Natural killer cell (primary cell): ENCODE results near the gene MCRIP2. TPM values are rescaled to one million over a fixed set of nuclear protein-coding genes. Genes with fewer than 3 reads are reported as not detected.

ENCODE experiments used
- ATAC-seq, 3 donors: fragments of 150-1000 bp in 2 of 3; fragments of 200-7000 bp in 1 of 3; cut with Tn5 transposase; 1 replicate in 1 of 3; 2 replicates in 2 of 3; pipeline ENCODE4 v1.10.0; 2021; ENCODE audit warnings: mild to moderate bottlenecking in 2 of 3, moderate library complexity in 2 of 3
- DNase-seq, 2 donors: peaks; one replicate each; pipeline versions ENCODE4 v3.0.0 to v3.0.0-alpha.2; 2013 to 2021; ENCODE audit warnings: mixed read lengths in 1 of 2
- H3K27ac ChIP-seq: one replicate; pipeline ENCODE4 v1.5.1; 2013; ENCODE audit warnings: mild to moderate bottlenecking, low read length
- H3K27me3 ChIP-seq: one replicate; pipeline ENCODE4 v1.6.1; 2013; ENCODE audit warnings: low read length; ENCODE audit not compliant: control insufficient read depth, insufficient read depth
- H3K36me3 ChIP-seq: one replicate; pipeline ENCODE4 v1.6.1; 2013; ENCODE audit warnings: low read length; ENCODE audit not compliant: control insufficient read depth, insufficient read depth
- H3K4me1 ChIP-seq: one replicate; pipeline ENCODE4 v1.6.1; 2013; ENCODE audit warnings: low read length; ENCODE audit not compliant: control insufficient read depth, insufficient read depth
- H3K4me3 ChIP-seq: one replicate; pipeline ENCODE4 v1.5.1; 2013; ENCODE audit warnings: low read length
- H3K9me3 ChIP-seq: one replicate; pipeline ENCODE4 v1.6.1; 2013; ENCODE audit warnings: low read length; ENCODE audit not compliant: control insufficient read depth, insufficient read depth
- H3K27ac Mint-ChIP-seq, 2 donors: one replicate each; pipeline ENCODE4 v1.8.0; 2022; ENCODE audit warnings: mild to moderate bottlenecking in 2 of 2, mixed read lengths in 2 of 2, moderate library complexity in 1 of 2
- H3K27me3 Mint-ChIP-seq, 2 donors: one replicate each; pipeline ENCODE4 v1.8.0; 2022; ENCODE audit warnings: low read depth in 2 of 2, mixed read lengths in 2 of 2
- H3K36me3 Mint-ChIP-seq: one replicate; pipeline ENCODE4 v1.8.0; 2022; ENCODE audit warnings: mixed read lengths
- H3K4me1 Mint-ChIP-seq, 2 donors: one replicate each; pipeline ENCODE4 v1.8.0; 2022; ENCODE audit warnings: mixed read lengths in 2 of 2
- H3K4me3 Mint-ChIP-seq: one replicate; pipeline ENCODE4 v1.8.0; 2022; ENCODE audit warnings: mild to moderate bottlenecking, moderate library complexity, mixed read lengths
- H3K9me3 Mint-ChIP-seq, 2 donors: one replicate each; pipeline ENCODE4 v1.8.0; 2022; ENCODE audit warnings: mixed read lengths in 2 of 2
- WGBS: methylation state at CpG from one replicate; pipeline ENCODE4 v1.1.7; 2013; ENCODE audit warnings: missing lambda C conversion rate; ENCODE audit not compliant: insufficient coverage; 5-methylcytosine and 5-hydroxymethylcytosine counted together
- intact Hi-C: fragments of 100-400 bp; cut with micrococcal nuclease; formaldehyde crosslinking; loops from one replicate; pipeline ENCODE4 v1.14.2; 2022
- total RNA-seq, 4 donors: library from RNA; stranded (reverse); fragments of 120-200 nt in 1 of 4; gene quantifications; one replicate each; pipeline versions ENCODE4 v1.2.3 to v1.2.4, GENCODE V29; 2013 to 2022
- TF ChIP-seq, protein P1 (sequence below): fragments of 200-600 bp; IDR thresholded peaks from one replicate; pipeline ENCODE4 v1.8.0; 2022; ENCODE audit warnings: antibody characterized with exemption

MCRIP2 gene
- total RNA-seq, 3 donors from 2014 or later (not counting 1 experiment from before 2014, with no cell fraction given), result 11.3 to 17.4 (median 15.7) TPM

DNA sequence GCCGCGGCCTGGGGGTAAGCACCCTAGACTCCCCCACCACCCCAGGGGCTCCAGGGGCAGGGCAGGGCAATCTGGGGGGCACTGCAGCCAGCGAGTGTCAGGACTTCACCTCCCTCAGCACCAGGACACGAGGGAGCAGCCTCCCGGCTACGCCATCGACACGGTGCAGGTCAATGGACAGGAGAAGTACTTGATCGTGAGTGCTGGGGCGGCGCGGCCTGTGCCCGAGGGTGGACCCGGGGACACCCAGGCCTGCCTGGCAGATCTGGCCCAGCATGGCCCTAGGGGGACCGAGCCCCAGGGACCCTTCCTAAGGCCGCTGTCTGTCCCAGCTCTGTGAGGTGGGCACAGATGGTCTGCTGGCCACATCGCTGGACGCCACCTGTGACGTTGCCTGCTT lies 30.7 kb downstream of the MCRIP2 start:
- peaks cover 3% of the 10 kb centered on the region for H3K27me3 ChIP-seq
- H3K27me3 Mint-ChIP-seq, result no peaks in the 10 kb centered on the region
- no peak overlapping the region for H3K27ac Mint-ChIP-seq
- no peak overlapping the region for H3K27ac ChIP-seq
- ATAC-seq (no peak), DNase-seq (no peak)
- H3K4me1 ChIP-seq, result peaks cover 29% of the 10 kb centered on the region
- intact Hi-C loops, result no loop called here
- no peaks in the 10 kb centered on the region for H3K9me3 ChIP-seq
- 99% methylated on average over 19 of the region's 19 CpGs for WGBS
- peaks cover 0 to 12% of the 10 kb centered on the region in 2 donors for H3K4me1 Mint-ChIP-seq
- H3K36me3 Mint-ChIP-seq, result no peaks in the 10 kb centered on the region
- H3K4me3 Mint-ChIP-seq, result no peak overlapping the region
- H3K36me3 ChIP-seq, result peaks cover 31% of the 10 kb centered on the region
- no peaks in the 10 kb centered on the region for H3K9me3 Mint-ChIP-seq
- TF ChIP-seq, protein P1, sequence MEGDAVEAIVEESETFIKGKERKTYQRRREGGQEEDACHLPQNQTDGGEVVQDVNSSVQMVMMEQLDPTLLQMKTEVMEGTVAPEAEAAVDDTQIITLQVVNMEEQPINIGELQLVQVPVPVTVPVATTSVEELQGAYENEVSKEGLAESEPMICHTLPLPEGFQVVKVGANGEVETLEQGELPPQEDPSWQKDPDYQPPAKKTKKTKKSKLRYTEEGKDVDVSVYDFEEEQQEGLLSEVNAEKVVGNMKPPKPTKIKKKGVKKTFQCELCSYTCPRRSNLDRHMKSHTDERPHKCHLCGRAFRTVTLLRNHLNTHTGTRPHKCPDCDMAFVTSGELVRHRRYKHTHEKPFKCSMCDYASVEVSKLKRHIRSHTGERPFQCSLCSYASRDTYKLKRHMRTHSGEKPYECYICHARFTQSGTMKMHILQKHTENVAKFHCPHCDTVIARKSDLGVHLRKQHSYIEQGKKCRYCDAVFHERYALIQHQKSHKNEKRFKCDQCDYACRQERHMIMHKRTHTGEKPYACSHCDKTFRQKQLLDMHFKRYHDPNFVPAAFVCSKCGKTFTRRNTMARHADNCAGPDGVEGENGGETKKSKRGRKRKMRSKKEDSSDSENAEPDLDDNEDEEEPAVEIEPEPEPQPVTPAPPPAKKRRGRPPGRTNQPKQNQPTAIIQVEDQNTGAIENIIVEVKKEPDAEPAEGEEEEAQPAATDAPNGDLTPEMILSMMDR, result no peak
- no peak overlapping the region for H3K4me3 ChIP-seq

DNA sequence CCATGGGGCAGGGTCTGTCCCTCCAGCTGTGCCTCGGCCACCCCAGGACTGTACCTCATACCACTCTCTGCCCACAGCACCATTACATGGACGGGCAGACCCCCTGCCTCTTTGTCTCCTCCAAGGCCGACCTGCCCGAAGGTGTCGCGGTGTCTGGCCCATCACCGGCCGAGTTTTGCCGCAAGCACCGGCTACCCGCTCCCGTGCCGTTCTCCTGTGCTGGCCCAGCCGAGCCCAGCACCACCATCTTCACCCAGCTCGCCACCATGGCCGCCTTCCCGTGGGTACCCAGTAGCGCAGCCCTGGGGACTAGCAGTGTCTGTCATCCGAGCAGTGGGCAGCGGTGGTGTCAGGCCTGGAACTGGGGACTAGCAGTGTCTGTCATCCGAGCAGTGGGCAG lies 31.2 kb downstream of the MCRIP2 start:
- Mint-ChIP-seq H3K4me3 (no peak overlapping the region), H3K4me1 (peaks cover 0 to 8% of the 10 kb centered on the region in 2 donors), H3K9me3 (no peaks in the 10 kb centered on the region), H3K27ac (no peak overlapping the region), H3K36me3 (no peaks in the 10 kb centered on the region), H3K27me3 (no peaks in the 10 kb centered on the region)
- Histone ChIP-seq H3K9me3 (no peaks in the 10 kb centered on the region), H3K27me3 (peaks cover 3% of the 10 kb centered on the region), H3K4me1 (peaks cover 26% of the 10 kb centered on the region), H3K27ac (no peak overlapping the region), H3K4me3 (no peak overlapping the region), H3K36me3 (peaks cover 31% of the 10 kb centered on the region)
- TF ChIP-seq, protein P1, result no peak
- intact Hi-C loops, result no loop called here
- no peak for DNase-seq
- ATAC-seq, result no peak
- 97% methylated on average over 21 of the region's 21 CpGs for WGBS

GRCh38 chr16:673399-673991 lies 31.9 kb downstream of the MCRIP2 start:
- DNase-seq (no peak), ATAC-seq (no peak)
- Mint-ChIP-seq H3K4me1 (peaks cover 0 to 7% of the 10 kb centered on the region in 2 donors), H3K27ac (no peak overlapping the region), H3K27me3 (no peaks in the 10 kb centered on the region), H3K36me3 (no peaks in the 10 kb centered on the region), H3K9me3 (no peaks in the 10 kb centered on the region), H3K4me3 (no peak overlapping the region)
- H3K4me3 ChIP-seq, result no peak overlapping the region
- peaks cover 3% of the 10 kb centered on the region for H3K27me3 ChIP-seq
- TF ChIP-seq, protein P1, result no peak
- peaks cover 31% of the 10 kb centered on the region for H3K36me3 ChIP-seq
- intact Hi-C loops, result no loop called here
- H3K4me1 ChIP-seq, result peaks cover 24% of the 10 kb centered on the region
- H3K9me3 ChIP-seq, result no peaks in the 10 kb centered on the region
- H3K27ac ChIP-seq, result no peak overlapping the region
- WGBS, result 95% methylated on average over 18 of the region's 18 CpGs
